K562 (cell line): Measurements from ENCODE around the gene SLC44A2.

ENCODE experiments used
- CTCF ChIP-seq, 3 experiments: IDR thresholded peaks in 2 of 3; conservative IDR thresholded peaks in 1 of 3; 2 replicates each; pipeline ENCODE4 v1.5.1; 2011 to 2012; ENCODE audit warnings: low read length in 3 of 3, mild to moderate bottlenecking in 3 of 3, control low read depth in 2 of 3, improper control_type of control experiment in 1 of 3, inconsistent platforms in 1 of 3, low read depth in 1 of 3, mixed read lengths in 1 of 3, moderate library complexity in 1 of 3; ENCODE audit not compliant: insufficient read depth in 2 of 3
- EZH2 ChIP-seq: IDR thresholded peaks from 2 replicates; pipeline ENCODE4 v1.6.1; 2012; ENCODE audit warnings: low read depth, mild to moderate bottlenecking, inconsistent platforms, low read length, borderline replicate concordance
- HDAC1 ChIP-seq, 2 experiments: fragments of 450-650 bp; IDR thresholded peaks; 2 replicates each; pipeline ENCODE4 v1.6.1; 2016 to 2017; ENCODE audit warnings: inconsistent platforms in 1 of 2, mild to moderate bottlenecking in 1 of 2, moderate library complexity in 1 of 2
- NFATC3 ChIP-seq: fragments of 450-650 bp; IDR thresholded peaks from 2 replicates; pipeline ENCODE4 v1.6.1; 2017; ENCODE audit warnings: mild to moderate bottlenecking
- PRPF4 ChIP-seq: fragments of 200-400 bp; formaldehyde crosslinking; IDR thresholded peaks from one replicate; pipeline ENCODE4 v1.6.1; 2017; ENCODE audit warnings: low read length, low read depth, mild to moderate bottlenecking; ENCODE audit not compliant: insufficient read depth, poor library complexity, severe bottlenecking
- RAD51 ChIP-seq: fragments of 450-650 bp; IDR thresholded peaks from 2 replicates; pipeline ENCODE4 v1.7.1; 2016; ENCODE audit warnings: low read depth, mild to moderate bottlenecking, borderline replicate concordance
- STAG1 ChIP-seq: sonication (generic); formaldehyde crosslinking; IDR thresholded peaks from 2 replicates; pipeline ENCODE4 v1.5.0; 2020; ENCODE audit warnings: missing genetic modification reagents, borderline replicate concordance

DNA sequence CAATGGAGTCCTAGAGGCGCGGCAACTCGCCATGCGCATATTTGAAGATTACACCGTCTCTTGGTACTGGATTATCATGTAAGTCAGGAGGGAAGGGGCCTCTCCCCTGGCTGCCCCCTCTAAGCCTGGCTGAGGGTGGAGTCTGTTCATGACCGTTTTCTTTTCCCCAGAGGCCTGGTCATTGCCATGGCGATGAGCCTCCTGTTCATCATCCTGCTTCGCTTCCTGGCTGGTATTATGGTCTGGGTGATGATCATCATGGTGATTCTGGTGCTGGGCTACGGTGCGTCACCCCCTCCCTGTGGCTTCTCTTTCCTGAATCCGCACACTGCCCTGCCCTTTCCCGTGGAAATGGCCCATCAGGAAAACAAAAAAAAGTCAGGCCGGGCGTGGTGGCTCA lies 6.5 kb downstream of the SLC44A2 start:
- TF ChIP-seq HDAC1 (IDR thresholded peaks at IDR 0.05) (no peak), PRPF4 (no peak), STAG1 (CRISPR knock-in tag) (no peak), EZH2 (no peak), NFATC3 (no peak), CTCF (IDR thresholded peaks at IDR 0.05 in 2 of 3, conservative IDR thresholded peaks at IDR 0.05 in 1 of 3; ENCODE audit: insufficient read depth in 2 of 3, low read depth in 1 of 3, low read length in 3 of 3) (no peak), RAD51 (no peak)
